Epidermal melanocyte (primary cell): ENCODE measurements around the gene AMFR.
"Not testable (repeated sequence)": the region's sequence is repeated elsewhere in the genome, so short reads cannot be mapped to it uniquely, and the experiment has no call there.

Source experiments
- DNase-seq: peaks from one replicate; pipeline ENCODE4 v3.0.0; 2011; ENCODE audit warnings: low spot score; ENCODE audit not compliant: insufficient read length

The AMFR gene

DNA sequence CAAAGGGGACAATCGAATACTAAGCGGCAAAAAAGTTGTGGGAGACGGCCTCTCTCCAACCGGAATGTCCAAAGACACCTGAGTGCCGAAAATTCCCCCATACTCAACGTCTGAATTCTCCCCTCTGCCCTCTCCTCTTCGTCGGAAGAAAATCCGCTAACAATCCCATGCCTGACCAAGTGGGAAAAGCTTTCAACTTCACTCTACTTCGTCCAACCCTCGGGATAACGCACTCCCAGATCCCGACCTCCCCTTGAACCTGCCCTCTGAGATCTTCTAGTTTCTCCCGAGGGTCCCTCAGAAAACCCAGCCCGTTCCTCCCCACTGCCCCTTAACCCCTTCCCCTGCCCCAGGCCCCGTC, 961 bp downstream of the AMFR start:
- DNase-seq, result no peak

DNA sequence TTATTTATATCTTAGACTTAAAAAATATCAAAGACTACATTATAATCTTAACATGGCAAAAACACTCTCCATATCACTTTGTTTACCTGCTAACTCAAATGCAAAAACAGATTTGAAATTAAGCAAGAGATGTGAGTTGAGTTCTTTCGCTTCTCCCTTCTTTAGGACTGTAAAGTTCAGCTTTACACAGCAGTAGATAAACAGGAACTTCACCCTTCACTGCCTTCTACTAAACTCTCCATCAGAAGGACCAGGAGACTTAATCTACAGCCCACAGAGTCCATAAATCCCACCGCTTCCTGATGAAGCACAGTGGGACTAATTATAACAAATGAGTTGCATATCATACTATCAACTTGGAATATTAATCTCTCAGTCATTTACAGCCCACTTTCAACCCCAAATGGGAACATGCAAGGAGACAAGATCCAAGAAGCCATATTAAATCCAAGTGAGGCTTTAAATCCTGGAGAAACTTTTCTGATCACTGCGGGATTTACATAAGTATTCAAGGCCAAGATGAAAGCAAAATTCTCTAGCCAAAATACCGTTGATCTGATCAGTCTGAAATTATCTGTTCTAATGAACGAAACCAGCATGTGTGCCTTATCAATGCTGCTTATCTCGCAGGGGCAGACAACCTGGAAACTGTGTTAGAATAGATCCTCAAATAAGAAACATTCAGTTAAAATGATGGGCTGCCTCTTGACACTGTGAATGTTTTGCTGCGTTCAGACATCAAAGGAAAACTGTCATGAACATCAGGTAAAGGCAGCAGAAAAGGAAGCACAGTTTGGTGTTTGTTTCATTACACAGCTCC, 1.6 kb downstream of the AMFR start:
- peak; percentile 19 for DNase-seq

DNA sequence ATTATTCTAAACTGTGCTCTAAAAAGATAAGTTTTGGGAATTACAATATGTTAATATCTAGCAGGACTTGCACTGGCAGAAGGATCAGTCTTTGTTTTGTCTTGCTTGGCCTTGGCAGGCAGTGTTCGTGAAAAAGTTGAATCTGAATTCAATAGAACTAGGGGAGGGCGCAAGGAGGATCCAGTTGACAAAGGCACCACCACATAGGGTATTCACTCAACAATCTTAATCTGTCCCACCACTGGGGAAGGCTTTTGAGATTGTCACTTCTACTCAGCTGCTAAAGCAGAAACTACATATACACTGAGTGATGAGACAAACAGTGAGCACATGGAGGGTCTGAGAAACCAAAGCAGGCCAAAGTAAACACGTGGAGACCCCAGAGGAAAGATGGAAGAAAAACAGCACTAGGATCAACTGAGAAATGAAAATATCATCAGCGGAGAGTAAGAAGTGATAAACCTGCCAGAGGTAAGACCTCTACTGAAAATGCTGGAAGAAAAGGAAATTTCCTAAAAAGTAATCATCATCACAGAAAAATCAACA, 2.4 kb downstream of the AMFR start:
- no peak for DNase-seq

DNA sequence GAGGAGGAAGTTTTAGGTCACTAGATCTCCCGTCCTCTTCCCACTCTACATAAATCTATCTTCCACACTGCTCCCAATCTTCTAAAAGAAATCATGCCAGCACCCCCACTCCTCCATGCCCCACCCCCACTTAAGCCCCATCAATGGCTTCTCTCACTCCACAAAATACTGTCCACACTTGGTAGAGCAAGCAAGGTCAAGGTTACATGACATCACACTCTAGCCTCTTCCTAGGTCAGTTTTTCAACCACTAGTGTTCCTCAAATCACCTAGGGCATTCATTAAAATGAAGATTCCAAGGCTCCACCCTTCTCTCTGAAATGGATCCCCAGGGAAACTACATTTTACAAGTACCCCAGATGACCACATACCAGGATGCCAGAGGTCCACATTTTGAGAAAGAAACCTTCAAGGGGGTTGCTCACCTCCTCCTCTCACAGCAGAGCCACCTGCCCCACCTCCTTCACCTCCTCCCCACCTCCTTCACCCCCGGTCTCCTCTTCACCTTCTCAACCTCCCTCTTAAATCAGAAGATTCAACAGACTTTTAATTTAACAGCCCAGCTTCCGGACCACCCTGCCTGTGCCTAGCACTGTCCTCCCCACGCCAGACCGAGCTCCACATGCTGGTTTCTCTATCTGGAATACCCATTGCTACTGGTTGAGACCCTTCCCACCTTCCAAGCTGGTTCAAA, 3.2 kb downstream of the AMFR start:
- DNase-seq, result no peak

DNA sequence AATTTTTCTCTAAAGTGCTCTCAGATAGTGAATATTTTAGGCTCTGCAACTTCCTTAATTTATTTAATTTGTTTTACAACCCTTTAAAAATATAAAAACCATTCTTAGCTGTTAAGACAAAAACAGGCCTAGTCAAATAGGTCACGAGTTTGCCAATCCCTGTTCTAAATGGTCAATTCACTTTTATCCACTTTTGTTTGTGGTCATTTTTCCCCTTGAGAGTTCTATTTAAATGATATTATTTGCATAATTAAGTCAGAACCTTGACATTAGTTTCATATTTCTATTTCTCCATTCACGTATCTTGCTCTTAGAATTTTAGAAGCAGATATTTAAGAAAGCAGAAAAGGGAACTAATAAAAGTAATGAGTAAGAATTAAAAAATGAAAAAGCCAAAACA, 4.0 kb downstream of the AMFR start:
- no peak for DNase-seq

DNA sequence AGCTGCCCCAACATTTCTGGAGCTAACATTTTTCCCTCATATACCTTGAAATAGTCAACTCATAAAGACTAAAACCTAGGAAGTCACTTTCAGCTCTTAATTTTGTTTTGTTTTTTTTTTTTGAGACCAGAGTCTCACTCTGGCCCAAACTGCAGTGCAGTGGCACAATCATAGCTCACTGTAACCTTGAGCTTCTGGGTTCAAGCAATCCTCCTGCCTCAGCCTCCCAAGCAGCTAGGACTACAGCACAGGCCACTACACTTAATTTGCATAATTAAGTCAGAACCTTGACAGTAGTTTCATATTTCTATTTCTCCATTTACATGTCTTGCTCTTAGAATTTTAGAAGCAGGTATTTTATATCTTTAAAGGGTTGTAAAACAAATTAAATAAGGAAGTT, 4.7 kb downstream of the AMFR start:
- no peak for DNase-seq

DNA sequence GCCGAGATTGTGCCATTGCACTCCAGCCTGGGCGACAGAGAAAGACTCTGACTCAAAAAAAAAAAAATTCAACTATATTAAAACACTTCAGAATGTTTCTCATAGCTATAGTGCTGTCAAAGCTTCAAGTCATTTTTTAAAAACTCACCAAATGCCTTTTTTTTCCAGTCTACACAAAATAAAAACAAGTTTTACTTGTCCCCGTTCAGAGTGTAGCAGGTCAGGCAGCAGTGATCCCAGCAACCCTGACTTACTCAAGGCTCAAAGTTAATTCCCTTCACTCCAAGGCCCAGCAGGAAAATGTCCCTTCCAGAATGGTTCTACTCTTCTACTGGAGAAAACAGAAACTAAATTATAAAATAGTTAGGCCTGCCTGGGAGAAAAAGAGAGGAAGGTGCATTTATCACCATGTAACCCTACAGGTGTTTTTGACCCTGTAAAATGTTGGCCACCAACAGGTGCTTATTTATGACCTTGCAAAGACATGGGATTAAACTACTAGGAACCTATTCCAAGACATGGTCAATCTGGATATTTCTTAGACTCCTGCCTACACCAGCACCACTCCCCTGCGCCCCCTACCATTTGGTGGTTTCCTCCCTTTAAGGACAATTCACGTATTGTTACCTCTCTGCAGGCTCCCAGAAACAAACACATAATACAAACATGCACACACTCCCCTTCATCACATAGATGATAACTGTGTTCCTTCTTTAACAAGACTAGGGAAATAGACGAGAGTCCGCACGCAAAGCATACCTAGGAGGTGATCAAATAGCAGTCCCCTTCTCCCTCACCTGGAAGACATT, 5.4 kb downstream of the AMFR start:
- no peak for DNase-seq

DNA sequence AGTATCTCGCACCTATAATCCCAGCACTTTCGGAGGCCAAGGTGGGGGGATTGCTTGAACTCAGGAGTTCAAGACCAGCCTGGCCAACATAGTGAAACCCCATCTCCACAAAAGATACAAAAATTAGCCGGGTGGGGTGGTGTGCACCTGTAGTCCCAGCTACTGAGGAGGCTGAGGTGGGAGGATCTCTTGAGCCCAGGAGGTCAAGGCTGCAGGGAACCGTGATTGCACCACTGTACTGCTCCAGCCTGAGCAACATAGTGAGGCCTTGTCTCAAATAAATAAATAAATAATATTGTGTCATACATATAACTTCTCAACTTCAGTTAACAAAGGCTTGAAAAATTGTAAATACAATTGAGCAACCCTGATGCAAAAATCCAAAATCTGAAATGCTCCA, 8.2 kb downstream of the AMFR start:
- DNase-seq, result no peak

DNA sequence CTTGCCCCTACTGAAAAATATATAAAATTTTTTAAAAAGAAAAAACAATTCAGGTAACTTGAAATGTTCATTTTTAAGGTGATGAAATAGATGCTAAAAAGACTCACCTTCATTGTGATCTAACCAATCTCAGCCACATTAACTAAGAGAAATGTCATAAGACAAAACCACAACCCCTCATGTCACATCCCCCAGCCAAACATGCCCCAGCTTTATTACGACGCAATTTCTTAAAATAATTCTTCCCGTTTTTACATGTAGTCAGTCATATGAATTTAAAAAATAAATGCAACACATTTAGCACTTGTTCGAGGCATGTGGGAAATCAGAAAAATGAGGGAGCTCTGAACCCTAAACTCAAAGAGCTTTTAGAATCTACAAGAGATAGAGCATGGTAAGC, 9.5 kb downstream of the AMFR start:
- no peak for DNase-seq

DNA sequence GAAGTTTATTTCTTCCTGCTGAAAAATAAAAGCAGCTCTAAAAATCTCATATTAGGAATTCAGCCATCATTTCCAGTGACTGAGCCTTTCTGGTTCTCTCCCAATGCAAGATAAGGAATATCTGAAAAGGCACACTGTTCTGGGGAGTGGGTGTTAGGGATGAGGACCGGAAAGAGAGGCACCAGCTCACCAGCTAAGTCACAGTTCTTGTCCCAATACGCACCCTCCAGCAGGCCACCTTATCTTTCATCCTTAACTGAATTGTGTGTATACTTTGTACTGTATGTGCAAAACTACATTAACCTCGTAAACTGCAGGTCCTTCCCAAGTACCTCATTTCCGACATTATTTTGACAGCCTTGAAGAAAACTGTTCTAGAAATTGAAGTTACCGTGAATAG, 11.0 kb downstream of the AMFR start:
- no peak for DNase-seq

DNA sequence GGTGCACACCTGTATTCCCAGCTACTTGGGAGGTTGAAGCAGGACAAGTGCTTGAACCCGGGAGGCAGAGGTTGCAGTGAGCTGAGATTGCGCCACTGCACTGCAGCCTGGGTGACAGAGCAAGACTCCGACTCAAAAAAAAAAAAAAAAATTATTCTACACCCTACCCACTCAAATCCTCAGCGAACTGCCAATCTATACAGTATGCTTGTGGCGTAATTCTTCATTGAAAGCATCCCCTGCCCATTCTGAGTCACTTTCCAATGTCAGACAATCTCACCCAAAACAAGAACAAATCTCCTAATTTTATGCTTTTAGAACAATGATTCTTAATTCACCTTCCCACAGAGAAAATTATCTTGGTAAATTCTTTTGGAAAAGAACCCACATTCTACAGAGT, 12.0 kb downstream of the AMFR start:
- DNase-seq, result no peak

DNA sequence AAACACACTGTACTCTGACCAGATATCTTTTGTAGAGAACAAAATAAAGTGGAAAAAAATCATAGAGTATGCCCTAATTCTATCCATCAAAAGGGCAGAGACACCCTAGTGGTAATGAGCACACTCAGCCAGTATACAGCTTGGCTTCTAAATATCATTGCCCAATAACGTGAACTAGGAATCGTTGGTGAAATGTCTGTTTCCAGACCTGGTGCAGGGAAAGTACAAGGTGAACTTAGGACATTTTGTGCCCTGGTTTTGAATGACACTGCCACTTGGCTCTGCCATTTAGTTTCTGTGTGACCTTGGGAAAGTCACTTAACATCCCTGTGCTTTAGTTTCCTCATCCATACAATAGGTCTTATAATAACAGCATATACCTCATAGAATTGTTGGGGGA, 13.7 kb downstream of the AMFR start:
- no peak for DNase-seq

DNA sequence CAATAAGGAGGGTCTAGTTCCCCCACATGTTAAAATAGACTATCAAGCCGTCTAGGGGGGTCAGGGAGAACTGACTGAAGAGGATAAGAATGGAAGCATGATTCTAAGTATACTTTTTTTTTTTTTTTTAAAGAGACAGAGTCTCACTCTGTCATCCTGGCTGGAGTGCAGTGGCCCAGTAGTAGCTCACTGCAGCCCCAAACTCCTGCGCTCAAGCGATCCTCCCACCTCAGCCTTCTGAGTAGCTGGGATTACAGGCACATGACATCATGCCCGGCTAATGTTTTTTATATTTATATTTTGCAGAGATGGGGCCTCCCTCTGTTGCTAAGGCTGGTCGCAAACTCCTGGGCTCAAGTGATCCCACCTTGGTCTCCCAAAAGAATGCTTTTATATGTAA, 14.2 kb downstream of the AMFR start:
- DNase-seq, result no peak

DNA sequence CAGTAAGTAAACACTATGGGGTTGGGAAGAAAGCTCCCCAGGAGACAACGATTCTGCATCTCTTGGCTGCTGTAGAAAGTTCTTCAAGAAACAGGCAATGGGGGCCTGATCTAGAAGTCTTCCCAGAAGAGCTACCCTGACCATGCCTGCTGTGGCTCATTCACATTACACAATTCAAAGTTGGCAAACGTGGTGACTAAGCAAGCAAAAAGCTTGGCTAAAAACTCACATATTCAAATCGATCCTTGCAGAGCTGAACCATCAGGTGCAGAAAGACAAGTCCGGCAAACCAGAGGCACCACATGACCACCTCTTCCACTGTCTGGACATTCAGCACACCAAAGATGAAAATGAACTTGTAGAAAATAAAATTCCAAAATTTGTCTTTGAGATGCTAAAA, 16.1 kb downstream of the AMFR start:
- no peak for DNase-seq

DNA sequence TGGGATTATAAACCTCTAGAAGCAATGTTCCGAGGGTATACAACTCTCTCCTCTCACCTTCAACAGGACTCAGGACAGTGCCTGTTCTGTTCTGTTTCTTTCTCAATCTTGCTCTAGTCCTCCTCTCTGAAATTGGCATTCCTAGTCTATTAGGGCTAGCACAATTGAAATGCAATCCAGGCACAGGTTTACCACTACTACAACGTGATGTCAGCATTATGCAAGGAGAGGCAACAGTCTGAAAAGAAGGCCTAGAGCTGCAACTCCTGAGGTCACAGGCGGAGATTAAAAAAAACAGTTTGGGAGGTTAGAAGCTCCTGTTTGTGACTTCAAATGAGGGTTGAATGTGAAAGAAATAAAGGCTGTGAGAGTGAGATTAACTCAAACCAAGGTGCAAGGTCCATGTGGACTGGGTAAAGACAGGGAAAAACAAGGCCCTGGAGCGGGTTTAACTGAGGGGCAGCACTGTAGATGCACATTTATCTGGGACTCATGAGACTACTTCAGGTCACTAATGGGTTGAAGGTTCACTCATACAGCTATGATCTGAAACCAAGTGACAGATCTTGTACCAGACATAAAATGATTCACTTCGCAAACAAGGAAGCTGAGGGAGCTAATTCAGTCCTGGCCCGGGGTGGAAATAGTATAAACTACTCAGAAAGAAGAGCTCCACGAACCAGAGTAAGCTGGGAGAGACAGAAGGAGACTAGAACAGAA, 16.8 kb downstream of the AMFR start:
- no peak for DNase-seq

DNA sequence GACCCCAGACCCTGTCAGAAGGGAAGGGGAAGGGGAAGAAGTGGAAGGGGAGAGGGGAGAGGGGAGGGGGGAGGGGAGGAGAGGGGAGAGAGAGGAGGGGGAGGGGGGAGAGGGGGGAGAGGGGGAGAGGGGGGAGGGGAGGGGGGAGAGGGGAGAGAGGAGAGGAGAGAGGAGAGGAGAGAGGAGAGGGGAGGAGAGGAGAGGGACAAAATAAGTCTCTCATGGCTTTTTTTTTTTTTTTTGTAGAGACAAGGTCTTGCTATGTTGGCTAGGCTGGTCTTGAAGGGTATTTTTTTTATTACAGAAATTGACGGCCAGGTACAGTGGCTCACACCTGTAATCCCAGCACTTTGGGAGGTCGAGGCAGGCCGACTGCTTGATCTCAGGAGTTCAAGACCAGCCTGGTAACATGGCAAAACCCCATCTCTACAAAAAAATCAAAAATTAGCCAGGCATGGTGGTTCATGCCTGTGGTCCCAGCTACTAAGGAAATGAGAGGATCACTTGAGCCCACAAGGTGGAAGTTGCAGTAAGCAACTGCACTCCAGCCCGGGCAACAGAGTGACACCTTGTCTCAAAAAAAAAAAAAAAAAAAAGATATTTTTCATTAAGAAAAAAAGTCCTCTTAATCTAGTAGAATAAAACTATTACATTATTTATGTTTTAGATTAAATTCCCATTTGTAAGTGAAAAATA, 19.2 kb downstream of the AMFR start:
- no peak for DNase-seq

DNA sequence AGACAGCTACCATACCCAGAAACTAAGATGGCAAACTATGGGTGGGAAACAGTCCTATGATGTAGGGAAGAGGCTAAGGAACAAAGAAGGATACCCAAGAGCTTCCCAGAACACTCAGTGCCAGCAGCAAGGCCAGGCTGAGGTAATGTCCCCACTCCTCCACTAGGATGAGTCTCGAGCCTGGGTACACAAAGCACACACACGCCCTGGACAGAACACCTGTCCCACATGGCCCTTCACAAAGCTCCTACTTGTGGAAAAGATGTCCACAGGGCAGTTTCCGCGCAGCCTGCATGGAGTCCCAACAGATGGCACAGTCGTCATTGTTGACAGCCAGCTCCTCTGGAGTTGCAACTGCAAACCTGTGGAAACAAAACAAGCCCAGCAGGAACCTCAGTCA, 23.9 kb downstream of the AMFR start:
- DNase-seq, result no peak

DNA sequence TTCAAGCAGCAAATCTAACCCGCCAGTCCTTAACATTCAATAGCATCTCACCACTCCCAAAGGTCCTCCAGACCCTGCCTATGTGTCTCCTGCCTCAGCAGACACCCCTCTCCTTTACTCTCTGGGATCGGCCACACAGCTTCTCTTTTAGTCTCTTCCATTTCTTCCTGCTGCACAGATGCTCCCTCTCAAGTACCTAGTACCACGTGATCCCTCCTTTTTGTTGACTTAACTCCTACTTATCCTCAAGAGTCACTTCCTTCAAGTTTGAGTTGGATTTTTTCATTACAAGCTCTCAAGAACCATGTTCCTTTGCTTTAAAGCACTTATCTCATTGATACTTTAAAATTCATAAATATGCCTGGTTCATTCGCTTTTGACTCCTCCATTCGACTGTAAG, 24.9 kb downstream of the AMFR start:
- no peak for DNase-seq

DNA sequence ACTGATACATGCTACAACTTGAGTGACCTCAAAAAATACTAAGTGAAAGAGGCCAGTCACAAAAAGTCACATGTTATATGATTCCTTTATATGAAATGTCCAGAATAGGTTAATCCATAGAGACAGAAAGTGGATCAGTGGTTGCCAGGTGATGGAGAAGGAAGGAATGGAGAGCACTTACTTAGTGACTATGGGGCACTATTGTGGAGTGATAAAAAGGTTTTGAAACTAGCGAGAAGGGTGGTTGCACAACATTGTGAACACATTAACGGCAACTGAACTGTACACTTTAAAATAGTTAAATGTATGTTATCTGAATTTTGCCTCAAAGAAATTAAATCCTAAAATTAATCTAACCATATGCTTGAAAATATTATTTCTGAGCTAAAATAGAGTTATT, 25.9 kb downstream of the AMFR start:
- no peak for DNase-seq

DNA sequence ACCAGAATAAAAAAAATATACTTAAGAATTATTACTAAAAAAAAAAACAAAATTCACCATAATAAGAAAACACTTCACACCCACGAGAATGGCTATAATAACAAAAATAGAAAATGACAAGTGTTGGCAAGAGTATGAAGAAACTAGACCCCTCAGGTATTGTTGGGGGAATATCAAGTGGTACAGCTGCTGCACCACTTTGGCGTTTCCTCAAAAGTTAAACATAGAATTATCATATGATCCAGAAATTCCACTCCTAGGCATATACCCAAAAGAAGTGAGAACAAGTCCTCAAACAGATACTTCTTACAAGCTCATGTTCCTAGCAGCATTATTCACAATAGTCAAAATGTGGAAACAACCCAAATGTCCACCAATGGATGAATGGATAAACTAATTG, 26.3 kb downstream of the AMFR start:
- DNase-seq, result no peak

DNA sequence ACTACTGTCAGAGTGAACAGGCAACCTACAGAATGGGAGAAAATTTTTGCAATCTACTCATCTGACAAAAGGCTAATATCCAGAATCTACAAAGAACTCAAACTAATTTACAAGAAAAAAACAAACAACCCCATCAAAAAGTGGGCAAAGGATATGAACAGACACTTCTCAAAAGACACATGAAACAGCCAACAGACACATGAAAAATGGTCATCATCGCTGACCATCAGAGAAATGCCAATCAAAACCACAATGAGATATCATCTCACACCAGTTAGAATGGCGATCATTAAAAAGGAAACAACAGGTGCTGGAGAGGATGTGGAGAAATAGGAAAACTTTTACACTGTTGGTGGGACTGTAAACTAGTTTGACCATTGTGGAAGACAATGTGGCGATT, 28.6 kb downstream of the AMFR start:
- not testable (repeated sequence) for DNase-seq
